Panc1 (cell line): ENCODE results near the gene BCL2L2. TPM values are rescaled to one million over a fixed set of nuclear protein-coding genes. Genes with fewer than 3 reads are reported as not detected.

Experiments used
- ATAC-seq: fragments of 200-7000 bp; cut with Tn5 transposase; 2 replicates; pipeline ENCODE4 v1.9.1; 2020; ENCODE audit warnings: mild to moderate bottlenecking, moderate library complexity
- BruUV-seq: library from RNA; stranded (reverse); fragments of 400-500 nt; replicated peaks from 2 replicates; lab custom pipeline; 2021; lab: Mats Ljungman, UMichigan
- CTCF ChIA-PET: fragments of 300-600 bp; sonication (Branson Sonifier 250); formaldehyde crosslinking; loops from one replicate; lab custom pipeline; 2022; ENCODE audit warnings: antibody characterized with exemption; lab: Charles Lee
- POLR2A ChIA-PET: fragments of 300-600 bp; sonication (Branson Sonifier 250); formaldehyde crosslinking; loops from one replicate; lab custom pipeline; 2022; ENCODE audit warnings: antibody characterized with exemption; lab: Charles Lee
- DNase-seq: peaks from one replicate; pipeline ENCODE4 v3.0.0-alpha.2; 2010; ENCODE audit warnings: low read depth, low spot score
- H3K27ac ChIP-seq: 2 replicates; pipeline ENCODE4 v1.5.1; 2011; ENCODE audit warnings: mild to moderate bottlenecking, low read length, inconsistent platforms
- H3K27me3 ChIP-seq: fragments of 200-500 bp; sonication (Bioruptor generic); 2 replicates; pipeline ENCODE4 v1.6.0; 2014; ENCODE audit warnings: low read length, inconsistent platforms; ENCODE audit not compliant: control insufficient read depth, insufficient read depth
- H3K36me3 ChIP-seq: fragments of 200-500 bp; sonication (Bioruptor generic); 2 replicates; pipeline ENCODE4 v1.5.1; 2014; ENCODE audit warnings: inconsistent platforms, mild to moderate bottlenecking, low read length, moderate library complexity; ENCODE audit not compliant: control insufficient read depth, insufficient read depth
- H3K4me1 ChIP-seq: 2 replicates; pipeline ENCODE4 v1.5.1; 2011; ENCODE audit warnings: inconsistent platforms, mild to moderate bottlenecking, low read length, moderate library complexity; ENCODE audit not compliant: control insufficient read depth, insufficient read depth
- H3K4me3 ChIP-seq, 2 experiments: 2 replicates each; pipeline ENCODE4 v1.5.1; 2011 to 2012; ENCODE audit warnings: low read depth in 2 of 2, low read length in 2 of 2, mild to moderate bottlenecking in 2 of 2, inconsistent platforms in 1 of 2, moderate library complexity in 1 of 2
- H3K9me3 ChIP-seq: fragments of 200-500 bp; sonication (Bioruptor generic); 2 replicates; pipeline ENCODE4 v1.5.1; 2014; ENCODE audit warnings: low read depth, mild to moderate bottlenecking, inconsistent platforms, low read length, moderate library complexity; ENCODE audit not compliant: control insufficient read depth, insufficient read depth
- POLR2AphosphoS5 ChIP-seq: IDR thresholded peaks from 2 replicates; pipeline ENCODE4 v1.6.1; 2012; ENCODE audit warnings: mild to moderate bottlenecking, low read depth, low read length, moderate library complexity
- SIN3A ChIP-seq: IDR thresholded peaks from 2 replicates; pipeline ENCODE4 v1.6.1; 2012; ENCODE audit warnings: low read depth, mild to moderate bottlenecking, low read length, moderate library complexity, borderline replicate concordance; ENCODE audit not compliant: insufficient read depth
- TCF7L2 ChIP-seq: IDR thresholded peaks from 2 replicates; pipeline ENCODE4 v1.6.1; 2011; ENCODE audit warnings: mild to moderate bottlenecking, low read depth, low read length, inconsistent platforms
- in situ Hi-C: cut with HindIII; loops from 2 replicates; pipeline ENCODE4 v1.10.0; 2016; ENCODE audit warnings: low sequenced_read_pairs, low pct_unique_long_range_greater_than_20kb
- intact Hi-C: fragments of 100-400 bp; cut with micrococcal nuclease; formaldehyde crosslinking; loops from one replicate; pipeline ENCODE4 v1.10.0; 2022; ENCODE audit not compliant: unreplicated experiment
- total RNA-seq: library from RNA; stranded (reverse); gene quantifications from one replicate; pipeline ENCODE4 v1.2.1, GENCODE V29; 2021; ENCODE audit not compliant: unreplicated experiment
- TF ChIP-seq, protein P1 (sequence below), 2 experiments: IDR thresholded peaks; 2 replicates each; pipeline ENCODE4 v1.6.1; 2011 to 2012; ENCODE audit warnings: low read depth in 2 of 2, control low read depth in 1 of 2, low read length in 1 of 2, mild to moderate bottlenecking in 1 of 2, moderate library complexity in 1 of 2; ENCODE audit not compliant: insufficient read depth in 1 of 2
- TF ChIP-seq, protein P2 (sequence below): fragments of 450-650 bp; IDR thresholded peaks from 2 replicates; pipeline ENCODE4 v1.5.1; 2017; ENCODE audit warnings: mild to moderate bottlenecking

BCL2L2 gene
- total RNA-seq, 1 experiment from 2014 or later, result 18.9 TPM

DNA sequence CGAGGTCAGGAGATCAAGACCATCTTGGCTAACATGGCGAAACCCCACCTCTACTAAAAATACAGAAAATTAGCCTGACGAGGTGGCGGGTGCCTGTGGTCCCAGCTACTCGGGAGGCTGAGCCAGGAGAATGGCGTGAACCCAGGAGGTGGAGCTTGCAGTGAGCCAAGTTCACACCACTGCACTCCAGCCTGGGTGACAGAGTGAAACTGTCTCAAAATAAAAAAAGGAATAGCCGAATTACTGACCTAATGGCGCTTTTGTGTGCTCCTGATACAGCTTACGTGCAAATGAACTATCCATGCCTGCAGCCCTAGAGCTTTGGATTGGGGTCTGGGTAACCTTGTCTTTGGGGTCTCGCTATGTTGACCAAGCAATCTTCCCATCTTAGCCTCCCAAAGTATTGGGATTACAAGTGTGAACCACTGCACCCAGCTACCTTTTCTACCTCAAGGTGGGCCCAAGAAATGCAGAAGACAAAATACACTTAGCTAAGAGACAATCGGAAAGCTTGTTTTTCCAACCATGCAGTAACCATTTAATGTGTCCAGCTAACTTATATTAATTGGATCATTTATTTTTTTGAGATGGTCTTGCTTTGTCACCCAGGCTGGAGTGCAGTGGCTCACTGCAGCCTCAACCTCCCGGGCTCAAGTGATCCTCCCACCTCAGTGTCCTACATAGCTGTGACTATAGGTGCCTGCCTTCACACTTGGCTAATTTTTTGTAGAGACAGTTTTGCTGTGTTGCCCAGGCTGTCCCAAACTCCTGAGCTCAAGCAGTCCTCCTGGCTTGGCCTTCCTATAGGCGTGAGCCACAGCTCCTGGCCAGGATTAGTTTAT is 20.1 kb downstream of the BCL2L2 start:
- no TSS peak for BruUV-seq
- peak; percentile 7; the same call in 1 of the 2 replicates for TF ChIP-seq POLR2AphosphoS5
- TF ChIP-seq, protein P1, sequence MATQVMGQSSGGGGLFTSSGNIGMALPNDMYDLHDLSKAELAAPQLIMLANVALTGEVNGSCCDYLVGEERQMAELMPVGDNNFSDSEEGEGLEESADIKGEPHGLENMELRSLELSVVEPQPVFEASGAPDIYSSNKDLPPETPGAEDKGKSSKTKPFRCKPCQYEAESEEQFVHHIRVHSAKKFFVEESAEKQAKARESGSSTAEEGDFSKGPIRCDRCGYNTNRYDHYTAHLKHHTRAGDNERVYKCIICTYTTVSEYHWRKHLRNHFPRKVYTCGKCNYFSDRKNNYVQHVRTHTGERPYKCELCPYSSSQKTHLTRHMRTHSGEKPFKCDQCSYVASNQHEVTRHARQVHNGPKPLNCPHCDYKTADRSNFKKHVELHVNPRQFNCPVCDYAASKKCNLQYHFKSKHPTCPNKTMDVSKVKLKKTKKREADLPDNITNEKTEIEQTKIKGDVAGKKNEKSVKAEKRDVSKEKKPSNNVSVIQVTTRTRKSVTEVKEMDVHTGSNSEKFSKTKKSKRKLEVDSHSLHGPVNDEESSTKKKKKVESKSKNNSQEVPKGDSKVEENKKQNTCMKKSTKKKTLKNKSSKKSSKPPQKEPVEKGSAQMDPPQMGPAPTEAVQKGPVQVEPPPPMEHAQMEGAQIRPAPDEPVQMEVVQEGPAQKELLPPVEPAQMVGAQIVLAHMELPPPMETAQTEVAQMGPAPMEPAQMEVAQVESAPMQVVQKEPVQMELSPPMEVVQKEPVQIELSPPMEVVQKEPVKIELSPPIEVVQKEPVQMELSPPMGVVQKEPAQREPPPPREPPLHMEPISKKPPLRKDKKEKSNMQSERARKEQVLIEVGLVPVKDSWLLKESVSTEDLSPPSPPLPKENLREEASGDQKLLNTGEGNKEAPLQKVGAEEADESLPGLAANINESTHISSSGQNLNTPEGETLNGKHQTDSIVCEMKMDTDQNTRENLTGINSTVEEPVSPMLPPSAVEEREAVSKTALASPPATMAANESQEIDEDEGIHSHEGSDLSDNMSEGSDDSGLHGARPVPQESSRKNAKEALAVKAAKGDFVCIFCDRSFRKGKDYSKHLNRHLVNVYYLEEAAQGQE (IDR thresholded peaks at IDR 0.05; ENCODE audit: insufficient read depth in 1 of 2, low read depth in 2 of 2, low read length in 1 of 2), result no peak
- no peaks in the 10 kb centered on the region for H3K27me3 ChIP-seq
- ChIA-PET CTCF (interaction anchor here (1.2 to 1.3 kb wide), 2 partner anchors 18 to 53 kb away, joined by 3 to 8 read pairs; no protein-coding TSS in a partner anchor), POLR2A (interaction anchor here (0.5 kb wide), 1 partner anchor 65 kb away, joined by 4 read pairs; no protein-coding TSS in a partner anchor)
- no peak for DNase-seq
- no peak overlapping the region for H3K4me3 ChIP-seq
- H3K4me1 ChIP-seq, result peaks cover 7% of the 10 kb centered on the region
- H3K27ac ChIP-seq, result no peak overlapping the region
- intact Hi-C loops, result loop anchor here (5.0 to 10.0 kb wide), 3 partner anchors 56 to 228 kb away; partner anchors contain the start of genes THTPA and ZFHX2
- peaks cover 21% of the 10 kb centered on the region for H3K36me3 ChIP-seq
- in situ Hi-C loops, result no loop called here
- no peaks in the 10 kb centered on the region for H3K9me3 ChIP-seq
- ATAC-seq, result no peak

DNA sequence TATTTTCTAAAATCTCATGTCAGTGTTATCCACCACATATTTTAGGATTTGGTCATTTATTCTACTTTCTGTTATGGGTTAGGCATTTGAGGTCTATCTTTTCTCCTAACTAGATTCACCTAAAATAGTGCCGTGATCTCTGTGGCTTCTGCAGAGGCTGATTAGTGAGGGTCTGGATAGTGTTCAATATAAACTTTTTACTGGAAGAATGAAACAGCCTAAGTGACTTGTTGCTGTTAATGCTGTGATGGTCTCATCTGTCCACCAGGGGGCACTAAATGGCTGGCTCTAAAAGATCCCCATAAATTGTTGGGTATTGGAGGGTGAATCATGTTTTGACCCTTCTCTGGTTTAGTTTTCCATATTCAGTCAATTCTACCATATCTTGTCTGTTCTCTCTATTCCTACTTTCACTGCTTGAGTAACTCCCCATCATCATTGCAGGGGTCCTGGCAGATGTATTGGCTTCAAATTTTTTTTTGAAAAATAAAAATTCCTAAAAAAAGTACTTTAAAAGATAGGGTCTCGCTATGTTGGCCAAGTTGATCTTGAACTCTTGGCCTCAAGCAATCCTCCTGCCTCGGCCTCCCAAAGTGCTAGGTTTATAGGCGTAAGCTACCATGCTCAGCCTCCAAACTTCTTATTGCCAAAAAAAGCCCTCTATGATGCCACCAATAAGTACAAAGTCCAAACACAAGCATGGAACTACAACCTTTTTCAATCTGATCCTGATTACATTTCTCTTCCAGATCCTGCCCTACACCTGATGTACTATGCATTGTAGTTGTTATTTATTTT is 21.5 kb downstream of the BCL2L2 start:
- peak; percentile 86 for ATAC-seq
- ChIA-PET POLR2A (no interaction called here), CTCF (interaction anchor here (1.2 kb wide), 1 partner anchor 32 kb away, joined by 4 read pairs; no protein-coding TSS in a partner anchor)
- BruUV-seq, result no TSS peak
- DNase-seq, result peak; percentile 39
- Histone ChIP-seq H3K27ac (no peak overlapping the region), H3K36me3 (peaks cover 11% of the 10 kb centered on the region), H3K4me3 (no peak overlapping the region), H3K27me3 (no peaks in the 10 kb centered on the region), H3K9me3 (no peaks in the 10 kb centered on the region), H3K4me1 (peaks cover 3% of the 10 kb centered on the region)
- intact Hi-C loops (loop anchor here (5.0 to 10.0 kb wide), 3 partner anchors 54 to 227 kb away; partner anchors contain the start of genes THTPA and ZFHX2), in situ Hi-C loops (no loop called here)
- no peak for TF ChIP-seq POLR2AphosphoS5
- TF ChIP-seq TCF7L2, result no peak
- TF ChIP-seq, protein P2, sequence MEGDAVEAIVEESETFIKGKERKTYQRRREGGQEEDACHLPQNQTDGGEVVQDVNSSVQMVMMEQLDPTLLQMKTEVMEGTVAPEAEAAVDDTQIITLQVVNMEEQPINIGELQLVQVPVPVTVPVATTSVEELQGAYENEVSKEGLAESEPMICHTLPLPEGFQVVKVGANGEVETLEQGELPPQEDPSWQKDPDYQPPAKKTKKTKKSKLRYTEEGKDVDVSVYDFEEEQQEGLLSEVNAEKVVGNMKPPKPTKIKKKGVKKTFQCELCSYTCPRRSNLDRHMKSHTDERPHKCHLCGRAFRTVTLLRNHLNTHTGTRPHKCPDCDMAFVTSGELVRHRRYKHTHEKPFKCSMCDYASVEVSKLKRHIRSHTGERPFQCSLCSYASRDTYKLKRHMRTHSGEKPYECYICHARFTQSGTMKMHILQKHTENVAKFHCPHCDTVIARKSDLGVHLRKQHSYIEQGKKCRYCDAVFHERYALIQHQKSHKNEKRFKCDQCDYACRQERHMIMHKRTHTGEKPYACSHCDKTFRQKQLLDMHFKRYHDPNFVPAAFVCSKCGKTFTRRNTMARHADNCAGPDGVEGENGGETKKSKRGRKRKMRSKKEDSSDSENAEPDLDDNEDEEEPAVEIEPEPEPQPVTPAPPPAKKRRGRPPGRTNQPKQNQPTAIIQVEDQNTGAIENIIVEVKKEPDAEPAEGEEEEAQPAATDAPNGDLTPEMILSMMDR, result peak; percentile 80
- no peak for TF ChIP-seq SIN3A
